HUES64 (cell line): ENCODE data around the gene BLTP1.

Experiments
- H3K27ac ChIP-seq: 2 replicates; pipeline ENCODE4 v1.7.0; 2013; ENCODE audit warnings: low read depth, low read length, inconsistent platforms
- H3K27me3 ChIP-seq: 2 replicates; pipeline ENCODE4 v1.6.1; 2013; ENCODE audit warnings: mild to moderate bottlenecking, low read length; ENCODE audit not compliant: insufficient read depth
- H3K36me3 ChIP-seq: 2 replicates; pipeline ENCODE4 v1.6.1; 2013; ENCODE audit warnings: mild to moderate bottlenecking, low read length; ENCODE audit not compliant: insufficient read depth
- H3K4me1 ChIP-seq: 2 replicates; pipeline ENCODE4 v1.6.1; 2013; ENCODE audit warnings: mild to moderate bottlenecking, low read length, moderate library complexity; ENCODE audit not compliant: insufficient read depth
- H3K4me3 ChIP-seq: 2 replicates; pipeline ENCODE4 v1.5.1; 2013; ENCODE audit warnings: mild to moderate bottlenecking, low read length, moderate library complexity
- H3K9ac ChIP-seq: 2 replicates; pipeline ENCODE4 v1.6.1; 2013; ENCODE audit warnings: mild to moderate bottlenecking, low read depth, low read length
- H3K9me3 ChIP-seq: 2 replicates; pipeline ENCODE4 v1.6.1; 2013; ENCODE audit warnings: low read depth, low read length; ENCODE audit not compliant: insufficient read depth
- WGBS: fragments of 150-250, 120-280 bp; methylation state at CpG from one replicate; pipeline ENCODE4 v1.1.7; 2013; ENCODE audit warnings: missing lambda C conversion rate; 5-methylcytosine and 5-hydroxymethylcytosine counted together

BLTP1 gene

GRCh38 chr4:122171323-122171722 lies 19.2 kb downstream of the BLTP1 start:
- peaks cover 13% of the 10 kb centered on the region; the same call in 1 of the 2 replicates for H3K36me3 ChIP-seq
- no peaks in the 10 kb centered on the region for H3K9me3 ChIP-seq
- H3K27me3 ChIP-seq: no peaks in the 10 kb centered on the region
- H3K9ac ChIP-seq: no peak overlapping the region
- no peak overlapping the region for H3K4me3 ChIP-seq
- H3K4me1 ChIP-seq: no peaks in the 10 kb centered on the region
- H3K27ac ChIP-seq: no peak overlapping the region

GRCh38 chr4:122172266-122172665 lies 20.1 kb downstream of the BLTP1 start:
- peaks cover 22% of the 10 kb centered on the region for H3K36me3 ChIP-seq
- 86% methylated on average over 1 of the region's 1 CpG for WGBS
- H3K27me3 ChIP-seq: no peaks in the 10 kb centered on the region
- H3K4me3 ChIP-seq: no peak overlapping the region
- H3K9me3 ChIP-seq: no peaks in the 10 kb centered on the region
- no peak overlapping the region for H3K9ac ChIP-seq
- no peak overlapping the region for H3K27ac ChIP-seq
- H3K4me1 ChIP-seq: no peaks in the 10 kb centered on the region

- no peaks in the 10 kb centered on the region for H3K9me3 ChIP-seq
- H3K27me3 ChIP-seq: no peaks in the 10 kb centered on the region
- no peak overlapping the region for H3K9ac ChIP-seq
- no peak overlapping the region for H3K4me3 ChIP-seq
- H3K27ac ChIP-seq: no peak overlapping the region
- peaks cover 73% of the 10 kb centered on the region for H3K36me3 ChIP-seq
- 88% methylated on average over 1 of the region's 1 CpG for WGBS
- no peaks in the 10 kb centered on the region for H3K4me1 ChIP-seq
Observed at GRCh38 chr4:122178961-122179360, 26.8 kb downstream of the BLTP1 start.

GRCh38 chr4:122195718-122196117 lies 43.6 kb downstream of the BLTP1 start:
- Histone ChIP-seq H3K4me3 (no peak overlapping the region), H3K9me3 (no peaks in the 10 kb centered on the region), H3K27me3 (no peaks in the 10 kb centered on the region), H3K27ac (no peak overlapping the region), H3K9ac (no peak overlapping the region), H3K36me3 (peaks cover 68% of the 10 kb centered on the region), H3K4me1 (no peaks in the 10 kb centered on the region)
- WGBS: no CpG with 5 or more reads among the region's 1 CpG
